Spleen (tissue), 7 donors: ENCODE results near the gene STXBP5L.

Experiments used
- POLR2A ChIP-seq, 3 donors: fragments of 450-650 bp; IDR thresholded peaks; one replicate each; pipeline ENCODE4 v1.5.1; 2017; ENCODE audit warnings: antibody characterized with exemption in 3 of 3, mild to moderate bottlenecking in 1 of 3
- POLR2AphosphoS5 ChIP-seq, 3 donors: sonication (generic); formaldehyde crosslinking; IDR thresholded peaks; one replicate each; pipeline ENCODE4 v1.5.1; 2017; ENCODE audit warnings: antibody characterized with exemption in 3 of 3
- TF ChIP-seq, protein P1 (sequence below), 11 experiments: fragments of 200-600 bp in 7 of 11; fragments of 450-650 bp in 4 of 11; sonication (generic) in 4 of 11; IDR thresholded peaks in 8 of 11; conservative IDR thresholded peaks in 3 of 11; 1 replicate in 7 of 11; 2 replicates in 4 of 11; pipeline versions ENCODE4 v1.4.0 to v1.8.0; 2016 to 2021; ENCODE audit warnings: antibody characterized with exemption in 11 of 11, inconsistent platforms in 4 of 11, mild to moderate bottlenecking in 1 of 11
- donor health status: DM: no; HTN: no; CAD: no; lungs with moderate emphysema.
- donor health status: DM: no; HTN: no; CAD: no.
- donor health status: DM: no; HTN: no; CAD: no.

DNA sequence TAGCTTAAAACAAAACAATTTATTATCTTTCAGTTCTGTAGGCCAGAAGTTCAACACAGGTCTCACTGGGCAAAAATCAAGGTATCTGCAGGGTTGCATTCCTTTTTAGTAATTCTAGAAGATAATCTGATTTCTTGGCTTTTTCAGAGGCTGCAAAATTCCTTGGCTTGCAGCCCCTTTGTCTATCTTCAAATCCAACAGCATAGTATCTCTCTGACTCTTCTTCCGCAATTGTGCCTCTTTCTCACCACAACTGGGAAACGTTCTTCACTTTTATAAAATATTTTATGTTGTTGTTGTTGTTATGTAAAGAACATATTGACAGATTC, 218.7 kb downstream of the STXBP5L start:
- TF ChIP-seq POLR2AphosphoS5 (IDR thresholded peaks at IDR 0.05) (no peak), POLR2A (IDR thresholded peaks at IDR 0.05) (no peak)
- TF ChIP-seq, protein P1, sequence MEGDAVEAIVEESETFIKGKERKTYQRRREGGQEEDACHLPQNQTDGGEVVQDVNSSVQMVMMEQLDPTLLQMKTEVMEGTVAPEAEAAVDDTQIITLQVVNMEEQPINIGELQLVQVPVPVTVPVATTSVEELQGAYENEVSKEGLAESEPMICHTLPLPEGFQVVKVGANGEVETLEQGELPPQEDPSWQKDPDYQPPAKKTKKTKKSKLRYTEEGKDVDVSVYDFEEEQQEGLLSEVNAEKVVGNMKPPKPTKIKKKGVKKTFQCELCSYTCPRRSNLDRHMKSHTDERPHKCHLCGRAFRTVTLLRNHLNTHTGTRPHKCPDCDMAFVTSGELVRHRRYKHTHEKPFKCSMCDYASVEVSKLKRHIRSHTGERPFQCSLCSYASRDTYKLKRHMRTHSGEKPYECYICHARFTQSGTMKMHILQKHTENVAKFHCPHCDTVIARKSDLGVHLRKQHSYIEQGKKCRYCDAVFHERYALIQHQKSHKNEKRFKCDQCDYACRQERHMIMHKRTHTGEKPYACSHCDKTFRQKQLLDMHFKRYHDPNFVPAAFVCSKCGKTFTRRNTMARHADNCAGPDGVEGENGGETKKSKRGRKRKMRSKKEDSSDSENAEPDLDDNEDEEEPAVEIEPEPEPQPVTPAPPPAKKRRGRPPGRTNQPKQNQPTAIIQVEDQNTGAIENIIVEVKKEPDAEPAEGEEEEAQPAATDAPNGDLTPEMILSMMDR (IDR thresholded peaks at IDR 0.05 in 8 of 11, conservative IDR thresholded peaks at IDR 0.05 in 3 of 11): no peak
